Spleen (tissue), 7 donors: Measurements from ENCODE around the gene NCOA3.

ENCODE experiments used
- POLR2A ChIP-seq, 3 donors: fragments of 450-650 bp; IDR thresholded peaks; one replicate each; pipeline ENCODE4 v1.5.1; 2017; ENCODE audit warnings: antibody characterized with exemption in 3 of 3, mild to moderate bottlenecking in 1 of 3
- TF ChIP-seq, protein P1 (sequence below), 11 experiments: fragments of 200-600 bp in 7 of 11; fragments of 450-650 bp in 4 of 11; sonication (generic) in 4 of 11; IDR thresholded peaks in 8 of 11; conservative IDR thresholded peaks in 3 of 11; 1 replicate in 7 of 11; 2 replicates in 4 of 11; pipeline versions ENCODE4 v1.4.0 to v1.8.0; 2016 to 2021; ENCODE audit warnings: antibody characterized with exemption in 11 of 11, inconsistent platforms in 4 of 11, mild to moderate bottlenecking in 1 of 11
- donor health status: DM: no; HTN: no; CAD: no; lungs with moderate emphysema.
- donor health status: DM: no; HTN: no; CAD: no.
- donor health status: DM: no; HTN: no; CAD: no.

GRCh38 chr20:47487175-47487917, 14.3 kb upstream of the NCOA3 start:
- TF ChIP-seq POLR2A (IDR thresholded peaks at IDR 0.05) = no peak
- TF ChIP-seq, protein P1, sequence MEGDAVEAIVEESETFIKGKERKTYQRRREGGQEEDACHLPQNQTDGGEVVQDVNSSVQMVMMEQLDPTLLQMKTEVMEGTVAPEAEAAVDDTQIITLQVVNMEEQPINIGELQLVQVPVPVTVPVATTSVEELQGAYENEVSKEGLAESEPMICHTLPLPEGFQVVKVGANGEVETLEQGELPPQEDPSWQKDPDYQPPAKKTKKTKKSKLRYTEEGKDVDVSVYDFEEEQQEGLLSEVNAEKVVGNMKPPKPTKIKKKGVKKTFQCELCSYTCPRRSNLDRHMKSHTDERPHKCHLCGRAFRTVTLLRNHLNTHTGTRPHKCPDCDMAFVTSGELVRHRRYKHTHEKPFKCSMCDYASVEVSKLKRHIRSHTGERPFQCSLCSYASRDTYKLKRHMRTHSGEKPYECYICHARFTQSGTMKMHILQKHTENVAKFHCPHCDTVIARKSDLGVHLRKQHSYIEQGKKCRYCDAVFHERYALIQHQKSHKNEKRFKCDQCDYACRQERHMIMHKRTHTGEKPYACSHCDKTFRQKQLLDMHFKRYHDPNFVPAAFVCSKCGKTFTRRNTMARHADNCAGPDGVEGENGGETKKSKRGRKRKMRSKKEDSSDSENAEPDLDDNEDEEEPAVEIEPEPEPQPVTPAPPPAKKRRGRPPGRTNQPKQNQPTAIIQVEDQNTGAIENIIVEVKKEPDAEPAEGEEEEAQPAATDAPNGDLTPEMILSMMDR (IDR thresholded peaks at IDR 0.05 in 8 of 11, conservative IDR thresholded peaks at IDR 0.05 in 3 of 11) = no peak
